Activated CD8-positive, alpha-beta memory T cell treated with anti-CD3 and anti-CD28 coated beads for 36 hours (primary cell): ENCODE results near the gene TDRD1. TPM values are rescaled to one million over a fixed set of nuclear protein-coding genes. Genes with fewer than 3 reads are reported as not detected.
"Not testable (repeated sequence)": the region's sequence is repeated elsewhere in the genome, so short reads cannot be mapped to it uniquely, and the experiment has no call there.

Experiments
- CTCF ChIA-PET: fragments of 350-600 bp; sonication (Branson Sonifier 250); formaldehyde crosslinking; loops from one replicate; lab custom pipeline; 2021; ENCODE audit warnings: antibody characterized with exemption; lab: Charles Lee
- POLR2A ChIA-PET: fragments of 350-600 bp; sonication (Branson Sonifier 250); formaldehyde crosslinking; loops from one replicate; lab custom pipeline; 2021; ENCODE audit warnings: antibody characterized with exemption; lab: Charles Lee
- total RNA-seq, 2 experiments: library from RNA; stranded (reverse); gene quantifications; one replicate each; pipeline ENCODE4 v1.2.3, GENCODE V29; 2021

The TDRD1 gene, protein sequence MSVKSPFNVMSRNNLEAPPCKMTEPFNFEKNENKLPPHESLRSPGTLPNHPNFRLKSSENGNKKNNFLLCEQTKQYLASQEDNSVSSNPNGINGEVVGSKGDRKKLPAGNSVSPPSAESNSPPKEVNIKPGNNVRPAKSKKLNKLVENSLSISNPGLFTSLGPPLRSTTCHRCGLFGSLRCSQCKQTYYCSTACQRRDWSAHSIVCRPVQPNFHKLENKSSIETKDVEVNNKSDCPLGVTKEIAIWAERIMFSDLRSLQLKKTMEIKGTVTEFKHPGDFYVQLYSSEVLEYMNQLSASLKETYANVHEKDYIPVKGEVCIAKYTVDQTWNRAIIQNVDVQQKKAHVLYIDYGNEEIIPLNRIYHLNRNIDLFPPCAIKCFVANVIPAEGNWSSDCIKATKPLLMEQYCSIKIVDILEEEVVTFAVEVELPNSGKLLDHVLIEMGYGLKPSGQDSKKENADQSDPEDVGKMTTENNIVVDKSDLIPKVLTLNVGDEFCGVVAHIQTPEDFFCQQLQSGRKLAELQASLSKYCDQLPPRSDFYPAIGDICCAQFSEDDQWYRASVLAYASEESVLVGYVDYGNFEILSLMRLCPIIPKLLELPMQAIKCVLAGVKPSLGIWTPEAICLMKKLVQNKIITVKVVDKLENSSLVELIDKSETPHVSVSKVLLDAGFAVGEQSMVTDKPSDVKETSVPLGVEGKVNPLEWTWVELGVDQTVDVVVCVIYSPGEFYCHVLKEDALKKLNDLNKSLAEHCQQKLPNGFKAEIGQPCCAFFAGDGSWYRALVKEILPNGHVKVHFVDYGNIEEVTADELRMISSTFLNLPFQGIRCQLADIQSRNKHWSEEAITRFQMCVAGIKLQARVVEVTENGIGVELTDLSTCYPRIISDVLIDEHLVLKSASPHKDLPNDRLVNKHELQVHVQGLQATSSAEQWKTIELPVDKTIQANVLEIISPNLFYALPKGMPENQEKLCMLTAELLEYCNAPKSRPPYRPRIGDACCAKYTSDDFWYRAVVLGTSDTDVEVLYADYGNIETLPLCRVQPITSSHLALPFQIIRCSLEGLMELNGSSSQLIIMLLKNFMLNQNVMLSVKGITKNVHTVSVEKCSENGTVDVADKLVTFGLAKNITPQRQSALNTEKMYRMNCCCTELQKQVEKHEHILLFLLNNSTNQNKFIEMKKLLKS
- total RNA-seq: under 1 TPM; 0.25 to 0.27 TPM

DNA sequence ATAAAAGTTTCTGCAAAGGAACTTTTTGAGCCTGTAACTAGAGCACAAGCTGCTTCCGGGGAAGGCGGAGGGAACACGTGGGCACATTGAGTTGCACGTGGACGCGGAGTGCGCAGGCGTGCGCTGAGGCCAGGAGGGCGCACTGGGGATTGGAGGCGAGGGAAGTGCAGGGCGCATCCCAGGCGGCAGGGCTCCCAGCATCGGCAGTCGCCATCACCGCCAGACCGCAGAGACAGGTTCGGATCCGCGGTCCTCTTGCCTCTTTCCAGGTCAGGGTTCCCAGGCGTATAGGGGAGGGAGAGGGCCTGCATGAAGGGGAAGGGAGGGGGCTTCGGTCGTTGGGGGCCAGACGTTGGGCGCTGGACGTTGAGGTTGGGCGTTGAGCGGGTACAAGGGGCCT lies at the start of gene TDRD1:
Gene TDRD1, plus strand, starts transcription at position 206 of the 400 bp plus-strand sequence. CDS start 8,479 bp downstream, outside the sequence.
- POLR2A ChIA-PET: no interaction called here
- CTCF ChIA-PET: no interaction called here

DNA sequence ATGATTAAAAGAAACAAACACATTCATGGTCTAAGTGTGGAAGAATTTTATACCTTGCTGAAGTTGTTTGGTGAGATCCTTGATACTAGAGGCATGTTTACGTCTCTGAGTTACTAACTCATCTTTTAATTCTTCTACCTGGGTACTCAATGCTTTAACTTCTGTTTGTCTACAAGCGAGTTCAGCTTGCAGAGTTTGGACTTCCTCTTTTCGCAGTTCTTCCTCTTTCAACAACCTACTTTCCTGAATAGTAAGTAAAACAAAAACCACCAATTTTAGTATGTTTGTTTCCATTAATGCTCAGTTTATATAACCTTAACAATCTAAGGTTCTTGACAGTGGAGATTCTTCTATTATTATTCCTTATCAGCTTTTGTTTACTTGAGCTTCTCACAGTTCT lies 48.1 kb upstream of the TDRD1 start:
- ChIA-PET CTCF (no interaction called here), POLR2A (no interaction called here)

DNA sequence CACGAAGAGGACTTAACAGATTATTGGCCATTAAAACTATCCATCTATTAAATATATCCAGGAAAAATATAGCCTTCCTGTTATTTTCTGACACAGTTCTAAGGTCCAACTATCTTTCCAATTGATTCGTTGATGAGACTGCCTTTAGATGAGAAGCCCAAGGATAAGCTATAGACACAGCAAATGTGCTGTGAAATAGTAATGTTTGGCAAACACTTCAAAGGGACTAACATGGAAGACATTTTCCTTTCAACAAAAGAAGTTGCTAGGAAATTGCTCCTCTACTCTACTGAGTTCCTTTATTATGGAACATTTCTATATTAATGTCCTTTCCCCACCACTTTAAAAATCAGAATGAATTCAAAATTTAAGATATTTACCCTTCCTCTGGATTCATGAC lies 43.7 kb upstream of the TDRD1 start:
- POLR2A ChIA-PET: no interaction called here
- CTCF ChIA-PET: no interaction called here

DNA sequence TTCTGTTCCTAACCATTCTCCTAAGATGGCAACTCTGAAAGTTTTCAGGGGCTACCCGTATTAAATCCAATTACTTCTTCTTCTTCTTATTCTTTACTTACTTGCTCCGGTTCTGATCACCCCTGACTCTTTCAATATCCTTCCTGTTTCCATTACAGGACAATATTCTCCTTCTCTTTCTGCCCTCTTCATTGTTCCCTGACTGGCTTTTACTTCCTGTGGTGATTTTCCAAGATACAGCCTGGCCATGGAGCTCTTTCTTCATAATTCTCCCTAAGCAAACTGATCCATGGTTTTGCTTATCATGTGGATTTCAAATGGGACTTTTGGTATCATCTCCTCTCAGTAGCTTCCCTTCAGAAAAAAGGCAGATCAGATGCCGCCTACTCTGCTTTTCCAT lies 40.6 kb upstream of the TDRD1 start:
- POLR2A ChIA-PET: interaction anchor here (0.7 kb wide), 1 partner anchor 74 kb away, joined by 13 read pairs; no protein-coding TSS in a partner anchor
- CTCF ChIA-PET: interaction anchor here (0.7 kb wide), 1 partner anchor 17 kb away, joined by 3 read pairs; no protein-coding TSS in a partner anchor

DNA sequence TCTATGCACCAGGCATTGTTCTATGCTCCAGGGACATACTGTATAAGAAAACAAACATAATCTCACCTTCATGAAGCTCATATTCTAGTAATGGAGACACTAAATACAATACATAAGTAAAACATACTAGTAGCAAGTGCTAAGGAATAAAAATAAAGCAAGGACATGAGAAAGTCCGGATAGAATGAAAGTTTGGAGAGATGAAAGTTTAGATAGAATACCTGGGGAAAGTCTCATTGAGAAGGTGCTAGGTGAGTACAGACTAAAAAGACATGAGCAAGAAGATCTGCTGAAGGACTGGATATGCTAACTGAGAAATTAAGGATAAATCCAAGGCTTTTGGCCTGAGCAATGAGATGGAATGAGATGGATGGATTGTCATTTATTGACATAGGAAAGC lies 39.1 kb upstream of the TDRD1 start:
- CTCF ChIA-PET: no interaction called here
- POLR2A ChIA-PET: no interaction called here

DNA sequence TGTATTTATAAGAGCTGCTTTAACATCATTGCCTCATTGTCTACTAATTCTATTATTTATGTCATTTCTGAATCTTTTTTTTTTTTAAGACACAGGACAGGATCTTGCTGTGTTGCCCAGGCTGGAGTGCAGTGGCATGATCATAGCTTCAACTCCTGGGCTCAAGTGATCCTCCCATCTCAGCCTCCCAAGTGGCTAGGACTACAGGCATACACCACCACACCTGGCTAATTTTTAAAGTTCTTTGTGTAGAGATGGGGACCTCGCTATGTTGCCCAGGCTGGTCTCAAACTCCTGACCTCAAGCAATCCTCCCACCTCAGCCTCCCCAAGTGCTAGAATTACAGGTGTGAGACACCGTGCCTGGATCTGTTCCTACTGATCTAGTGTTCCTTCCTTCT lies 38.3 kb upstream of the TDRD1 start:
- CTCF ChIA-PET, POLR2A ChIA-PET: not testable (repeated sequence)

DNA sequence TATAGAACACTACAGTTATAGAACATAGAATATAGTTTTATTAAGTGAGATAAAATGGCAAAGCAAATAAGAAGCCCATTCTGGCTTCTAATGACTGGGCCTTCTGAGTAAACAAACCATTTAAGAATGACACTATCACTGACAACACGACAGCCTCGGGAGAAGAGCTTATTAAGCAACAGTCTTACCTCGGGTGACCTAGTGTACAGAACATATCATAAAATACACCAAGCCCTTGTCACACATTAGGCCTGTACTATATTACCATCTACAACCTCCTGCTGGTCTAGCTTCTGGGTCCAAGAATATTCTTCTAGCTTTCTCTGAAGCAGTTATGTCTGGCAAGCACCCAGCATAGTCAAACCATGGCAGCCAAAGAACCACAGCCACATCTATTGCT lies 37.1 kb upstream of the TDRD1 start:
- ChIA-PET POLR2A (no interaction called here), CTCF (no interaction called here)

DNA sequence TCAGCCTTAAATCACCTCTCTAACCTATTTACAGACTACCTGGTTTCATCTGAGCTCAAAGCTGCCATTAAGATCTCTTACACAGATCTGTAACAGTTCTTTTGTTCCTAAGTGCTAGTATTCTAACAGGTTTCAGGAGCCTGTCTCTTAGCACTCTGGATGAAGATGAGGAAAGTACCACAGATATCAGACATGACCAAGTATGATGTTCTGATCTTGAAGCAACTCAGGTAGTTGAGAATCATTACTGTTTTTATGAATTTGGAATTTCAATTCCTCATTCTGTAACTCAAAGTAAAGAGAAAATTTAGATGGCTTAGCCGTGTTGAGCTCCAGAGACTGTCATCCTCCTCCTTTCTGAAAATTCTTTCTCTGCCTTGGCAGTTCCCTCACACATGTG lies 36.0 kb upstream of the TDRD1 start:
- POLR2A ChIA-PET: no interaction called here
- CTCF ChIA-PET: interaction anchor here (0.5 kb wide), 1 partner anchor 11 kb away, joined by 3 read pairs; no protein-coding TSS in a partner anchor

DNA sequence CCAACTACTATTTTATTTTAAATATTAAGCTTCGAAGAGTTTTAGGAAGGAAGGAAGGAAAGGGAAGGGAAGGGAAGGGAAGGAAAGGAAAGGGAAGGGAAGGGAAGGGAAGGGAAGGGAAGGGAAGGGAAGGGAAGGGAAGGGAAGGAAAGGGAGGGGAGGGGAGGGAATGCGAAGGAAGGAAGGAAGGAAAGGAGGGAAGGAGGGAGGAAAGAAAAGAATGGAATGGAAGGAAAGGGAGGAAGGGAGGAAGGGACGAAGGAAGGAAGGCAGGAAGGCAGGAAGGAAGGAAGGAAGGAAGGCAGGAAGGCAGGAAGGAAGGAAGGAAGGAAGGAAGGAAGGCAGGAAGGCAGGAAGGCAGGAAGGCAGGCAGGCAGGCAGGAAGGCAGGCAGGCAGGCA lies 29.7 kb upstream of the TDRD1 start:
- CTCF ChIA-PET: interaction anchor here (0.7 kb wide), 1 partner anchor 18 kb away, joined by 4 read pairs; no protein-coding TSS in a partner anchor
- POLR2A ChIA-PET: not testable (repeated sequence)

DNA sequence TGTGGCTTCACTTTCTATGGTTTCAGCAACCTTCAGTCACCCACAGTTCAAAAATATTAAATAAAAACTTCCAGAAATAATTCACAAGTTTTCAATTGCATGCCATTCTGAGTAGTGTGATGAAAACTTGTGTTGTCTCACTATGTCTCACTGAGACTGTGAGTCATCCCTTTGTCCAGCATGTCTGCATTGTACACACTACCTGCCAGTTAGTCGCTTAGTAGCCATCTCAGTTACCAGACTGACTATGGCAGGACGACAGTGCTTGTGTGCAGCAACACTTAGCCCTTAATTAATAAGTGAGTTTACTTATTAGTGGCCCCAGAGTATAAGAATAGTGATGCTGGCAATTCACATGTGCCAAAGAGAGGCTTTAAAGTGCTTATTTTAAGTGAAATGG lies 27.7 kb upstream of the TDRD1 start:
- ChIA-PET POLR2A (no interaction called here), CTCF (no interaction called here)

DNA sequence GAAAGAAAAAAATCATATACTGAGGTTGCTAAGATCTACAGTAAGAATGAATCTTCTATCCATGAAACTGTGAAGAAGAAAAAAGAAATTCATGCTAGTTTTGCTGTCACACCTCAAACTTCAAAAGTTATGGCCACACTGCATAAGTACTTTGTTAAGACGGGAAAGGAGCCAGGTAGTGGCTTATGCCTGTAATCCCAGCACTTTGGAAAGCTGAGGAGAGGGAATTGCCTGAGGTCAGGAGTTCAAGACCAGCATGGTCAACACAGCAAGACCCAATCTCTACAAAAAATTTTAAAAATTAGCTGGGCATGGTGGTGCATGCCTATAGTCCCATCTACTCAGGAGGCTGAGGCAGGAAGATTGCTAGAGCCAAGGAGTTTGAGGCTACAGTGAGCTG lies 27.3 kb upstream of the TDRD1 start:
- ChIA-PET POLR2A (no interaction called here), CTCF (no interaction called here)

DNA sequence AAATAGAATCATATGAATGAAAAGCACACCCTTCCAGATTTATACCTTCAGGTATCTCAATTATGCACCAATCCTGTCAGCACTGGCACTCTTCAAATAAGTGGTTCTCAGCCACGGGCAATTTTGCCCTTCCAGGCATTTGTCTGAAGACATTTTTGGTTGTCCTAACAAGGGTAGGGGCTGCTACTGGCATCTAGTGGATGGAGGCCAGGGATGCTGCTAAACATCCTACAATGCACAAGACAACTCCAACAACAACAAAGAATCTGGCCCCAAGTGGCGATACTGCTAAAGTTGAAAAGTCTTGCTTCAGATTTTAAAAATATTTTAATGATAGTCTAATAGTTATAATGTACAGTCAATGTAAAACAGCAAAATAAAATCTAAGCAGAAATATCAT lies 21.2 kb upstream of the TDRD1 start:
- ChIA-PET CTCF (interaction anchor here (0.6 to 0.7 kb wide), 2 partner anchors 81 to 1360 kb away, joined by 3 read pairs; partner anchors contain the start of gene VWA2), POLR2A (no interaction called here)

DNA sequence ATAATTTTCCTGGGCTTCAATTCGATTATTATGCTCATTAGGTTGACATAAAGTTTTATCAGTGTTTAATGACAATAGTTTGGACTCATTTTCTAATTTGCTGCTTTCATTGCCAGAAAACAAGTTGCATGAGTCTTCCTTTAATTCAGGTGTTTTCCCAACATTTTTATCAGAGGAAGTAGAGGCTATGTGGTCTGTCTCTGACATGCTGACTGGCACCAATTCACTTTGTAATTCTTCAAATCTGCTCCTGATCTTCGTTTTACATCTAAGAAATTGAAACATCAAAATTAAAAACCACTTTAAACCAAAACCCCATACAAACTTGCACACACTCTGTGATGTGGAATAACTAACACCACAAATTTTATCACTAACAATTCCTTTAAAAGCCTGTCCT lies 16.1 kb upstream of the TDRD1 start:
- ChIA-PET CTCF (no interaction called here), POLR2A (no interaction called here)

DNA sequence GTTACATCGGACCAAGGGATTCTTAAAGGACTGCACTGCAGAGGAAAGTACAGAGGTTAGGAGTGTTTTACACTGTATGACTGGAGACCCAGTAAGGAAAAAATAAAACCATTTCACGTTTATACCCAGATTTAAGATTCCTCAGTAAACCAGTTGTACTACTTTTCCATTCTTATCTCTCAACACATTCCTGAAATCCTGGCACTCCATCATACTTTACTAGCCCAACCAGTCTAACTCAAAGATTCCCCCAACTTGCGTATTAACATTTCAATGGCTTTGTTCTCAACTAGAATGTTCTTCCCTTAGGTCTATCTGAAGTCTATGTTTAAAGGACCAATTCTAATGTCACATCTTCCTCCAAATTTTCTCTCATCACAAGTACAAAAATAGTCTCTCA lies 13.1 kb upstream of the TDRD1 start:
- ChIA-PET CTCF (no interaction called here), POLR2A (no interaction called here)

DNA sequence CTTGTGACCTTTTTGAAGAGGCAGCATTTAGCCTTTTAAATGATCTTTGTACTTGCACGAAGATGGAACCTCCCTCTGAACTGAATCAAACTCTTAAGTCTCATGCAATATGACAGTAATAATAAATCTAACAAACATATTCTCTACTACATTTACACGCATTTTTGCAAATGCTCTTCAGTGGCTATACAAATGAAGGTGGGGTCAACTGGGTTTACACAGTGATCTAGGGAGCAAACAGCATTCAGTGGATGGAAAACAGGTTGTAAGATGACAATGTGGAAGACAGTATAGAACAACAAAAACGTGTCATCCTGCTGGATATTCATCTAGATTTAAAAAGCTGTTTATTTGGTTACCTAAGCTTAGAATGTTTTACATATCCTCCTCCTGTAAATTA lies 12.7 kb upstream of the TDRD1 start:
- ChIA-PET CTCF (no interaction called here), POLR2A (no interaction called here)

DNA sequence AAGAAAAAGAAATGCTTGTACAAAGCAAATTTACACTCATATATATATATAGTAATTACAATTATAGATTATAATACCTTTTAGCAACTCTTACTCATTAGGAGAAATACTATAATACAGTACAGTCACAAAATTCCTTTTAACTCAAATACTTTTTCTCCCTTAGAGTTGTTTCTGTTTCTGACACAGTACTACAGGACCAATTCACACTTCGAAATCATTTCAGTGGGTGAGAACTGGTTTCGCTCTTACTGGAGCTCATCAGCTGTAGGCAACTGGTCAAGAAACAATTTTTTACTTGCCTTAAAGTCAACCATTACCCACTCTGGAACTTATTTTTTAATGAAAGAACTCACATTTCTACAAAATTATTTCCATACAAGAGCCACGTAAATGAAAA lies 11.2 kb upstream of the TDRD1 start:
- ChIA-PET CTCF (interaction anchor here (0.6 to 1.0 kb wide), 2 partner anchors 18 to 228 kb away, joined by 4 to 6 read pairs; no protein-coding TSS in a partner anchor), POLR2A (interaction anchor here (0.6 kb wide), 1 partner anchor 510 kb away, joined by 4 read pairs; no protein-coding TSS in a partner anchor)

DNA sequence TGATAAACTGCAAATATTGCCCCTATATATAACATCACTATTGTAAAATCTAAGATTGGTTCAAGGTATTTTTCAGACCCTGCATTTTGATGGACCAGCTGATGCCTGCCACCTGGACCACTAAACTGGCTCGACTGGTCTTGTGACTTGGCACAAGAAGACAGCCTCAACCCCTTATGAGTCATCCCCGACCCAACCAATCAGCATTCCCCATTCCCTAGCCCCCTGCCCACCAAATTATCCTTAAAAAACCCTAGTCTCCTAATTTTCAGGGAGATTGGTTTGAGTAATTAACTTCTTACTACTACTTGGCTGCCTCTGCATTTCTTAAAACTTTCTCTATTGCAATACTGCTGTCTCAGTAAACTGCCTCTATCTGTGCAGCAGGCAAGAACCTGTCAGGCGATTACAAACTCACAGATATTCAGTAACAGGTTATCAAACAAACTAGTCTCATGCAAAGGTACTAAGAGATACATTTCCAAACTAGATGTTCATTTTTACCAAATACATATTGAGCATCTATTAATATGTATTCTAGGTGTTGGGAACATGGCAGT lies 10.6 kb upstream of the TDRD1 start:
- ChIA-PET POLR2A (no interaction called here), CTCF (interaction anchor here (0.6 kb wide), 1 partner anchor 38 kb away, joined by 3 read pairs; no protein-coding TSS in a partner anchor)

DNA sequence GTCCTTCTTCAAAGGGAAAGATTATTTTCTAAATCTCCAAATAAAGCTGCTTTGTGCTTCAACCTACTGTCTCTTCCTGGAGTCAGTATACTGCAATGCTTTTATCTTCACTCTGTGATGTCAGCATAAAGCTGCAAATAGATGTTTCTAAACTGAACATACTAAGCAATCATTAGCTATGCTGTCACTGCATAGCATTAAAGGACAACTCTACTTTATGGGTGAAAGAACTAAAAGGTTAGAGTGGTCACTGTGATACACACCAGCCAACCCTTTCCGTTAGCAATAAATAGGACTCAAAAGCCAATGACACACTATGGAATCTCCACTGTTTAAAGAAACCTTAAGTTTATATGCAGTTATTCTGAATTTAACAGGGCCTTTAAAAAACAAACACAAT lies 6.9 kb upstream of the TDRD1 start:
- POLR2A ChIA-PET: no interaction called here

More for the DNA sequence above, 6.9 kb upstream of the TDRD1 start:
- CTCF ChIA-PET: no interaction called here
